HEK293 (cell line): ENCODE data around the gene IGSF21.

Source experiments
- CTCF ChIA-PET: fragments of 350-600 bp; formaldehyde crosslinking; extraction: SDS; loops from one replicate; lab custom pipeline; 2021; ENCODE audit warnings: antibody characterized with exemption; lab: Yijun Ruan, JAX
- POLR2A ChIA-PET: fragments of 300-600 bp; formaldehyde crosslinking; extraction: SDS; loops from one replicate; lab custom pipeline; 2020; ENCODE audit warnings: antibody characterized with exemption, inconsistent platforms; lab: Yijun Ruan, JAX
- H3K27ac ChIP-seq: fragments of 200-500 bp; sonication (Bioruptor generic); 2 replicates; pipeline ENCODE4 v1.5.1; 2014; ENCODE audit warnings: low read depth, low read length, control low read depth, inconsistent platforms; ENCODE audit errors: extremely low read depth
- H3K36me3 ChIP-seq, 2 experiments: fragments of 200-500 bp in 1 of 2; sonication (Bioruptor generic) in 1 of 2; 1 replicate in 1 of 2; 2 replicates in 1 of 2; pipeline ENCODE4 v1.5.1; 2014 to 2017; ENCODE audit warnings: inconsistent platforms in 2 of 2, low read length in 2 of 2; ENCODE audit not compliant: control insufficient read depth in 2 of 2, insufficient read depth in 1 of 2
- H3K4me1 ChIP-seq: fragments of 200-500 bp; sonication (Bioruptor generic); 2 replicates; pipeline ENCODE4 v1.5.1; 2014; ENCODE audit warnings: mild to moderate bottlenecking, low read length, inconsistent platforms; ENCODE audit not compliant: control insufficient read depth, insufficient read depth
- H3K4me3 ChIP-seq: 2 replicates; pipeline ENCODE4 v1.5.1; 2011; ENCODE audit warnings: low read depth, mild to moderate bottlenecking, control low read depth, low read length, moderate library complexity
- H3K9me3 ChIP-seq: fragments of 200-500 bp; sonication (Bioruptor generic); 2 replicates; pipeline ENCODE4 v1.5.1; 2014; ENCODE audit warnings: low read depth, low read length, inconsistent platforms; ENCODE audit not compliant: control insufficient read depth, insufficient read depth
- ELK4 ChIP-seq: IDR thresholded peaks from 2 replicates; pipeline ENCODE4 v1.6.1; 2011; ENCODE audit warnings: mild to moderate bottlenecking, low read depth, low read length, borderline replicate concordance
- GLI2 ChIP-seq: fragments of 450-650 bp; formaldehyde crosslinking; IDR thresholded peaks from 2 replicates; pipeline ENCODE4; 2017; ENCODE audit warnings: missing biosample characterization, missing genetic modification characterization, low read depth, borderline replicate concordance
- MYNN ChIP-seq: fragments of 450-650 bp; formaldehyde crosslinking; IDR thresholded peaks from 2 replicates; pipeline ENCODE4 v1.5.1; 2016; ENCODE audit warnings: missing biosample characterization, missing genetic modification characterization, borderline replicate concordance
- OVOL3 ChIP-seq: fragments of 450-650 bp; formaldehyde crosslinking; IDR thresholded peaks from 2 replicates; pipeline ENCODE4 v1.5.1; 2016; ENCODE audit warnings: missing biosample characterization, missing genetic modification characterization
- PRDM6 ChIP-seq: fragments of 450-650 bp; formaldehyde crosslinking; IDR thresholded peaks from 2 replicates; pipeline ENCODE4 v1.5.1; 2017; ENCODE audit warnings: missing biosample characterization, missing genetic modification characterization
- TRIM28 ChIP-seq: IDR thresholded peaks from 2 replicates; pipeline ENCODE4 v1.6.1; 2011; ENCODE audit warnings: low read length, control low read depth, borderline replicate concordance
- ZBTB26 ChIP-seq: fragments of 450-650 bp; formaldehyde crosslinking; optimal IDR thresholded peaks from 2 replicates; pipeline ENCODE3; 2016; ENCODE audit warnings: missing biosample characterization, mild to moderate bottlenecking, missing genetic modification characterization
- ZBTB8A ChIP-seq: fragments of 450-650 bp; formaldehyde crosslinking; IDR thresholded peaks from 2 replicates; pipeline ENCODE4 v1.5.1; 2016; ENCODE audit warnings: missing biosample characterization, missing genetic modification characterization
- ZFP41 ChIP-seq: fragments of 450-650 bp; formaldehyde crosslinking; IDR thresholded peaks from 2 replicates; pipeline ENCODE4 v1.5.1; 2016; ENCODE audit warnings: missing biosample characterization, missing genetic modification characterization, borderline replicate concordance
- ZFP69B ChIP-seq: fragments of 450-650 bp; formaldehyde crosslinking; IDR thresholded peaks from 2 replicates; pipeline ENCODE4 v1.5.1; 2016; ENCODE audit warnings: missing biosample characterization, missing genetic modification characterization
- ZNF121 ChIP-seq: fragments of 450-650 bp; formaldehyde crosslinking; IDR thresholded peaks from 2 replicates; pipeline ENCODE4 v1.5.1; 2016; ENCODE audit warnings: missing biosample characterization, missing genetic modification characterization
- ZNF132 ChIP-seq: fragments of 450-650 bp; formaldehyde crosslinking; IDR thresholded peaks from 2 replicates; pipeline ENCODE4 v1.5.1; 2017; ENCODE audit warnings: missing biosample characterization, missing genetic modification characterization, borderline replicate concordance
- ZNF146 ChIP-seq: fragments of 450-650 bp; formaldehyde crosslinking; IDR thresholded peaks from 2 replicates; pipeline ENCODE4 v1.5.1; 2016; ENCODE audit warnings: missing biosample characterization, missing genetic modification characterization
- ZNF2 ChIP-seq: fragments of 450-650 bp; formaldehyde crosslinking; IDR thresholded peaks from 2 replicates; pipeline ENCODE4 v1.5.1; 2016; ENCODE audit warnings: missing biosample characterization, missing genetic modification characterization
- ZNF423 ChIP-seq: fragments of 450-650 bp; formaldehyde crosslinking; IDR thresholded peaks from 2 replicates; pipeline ENCODE4 v1.5.1; 2016; ENCODE audit warnings: missing biosample characterization, missing genetic modification characterization
- ZNF513 ChIP-seq: fragments of 450-650 bp; IDR thresholded peaks from 2 replicates; pipeline ENCODE4 v1.5.1; 2018; ENCODE audit warnings: missing biosample characterization, missing genetic modification characterization
- ZNF521 ChIP-seq: fragments of 450-650 bp; formaldehyde crosslinking; IDR thresholded peaks from 2 replicates; pipeline ENCODE4 v1.5.1; 2017; ENCODE audit warnings: missing biosample characterization, mild to moderate bottlenecking, missing genetic modification characterization
- ZNF623 ChIP-seq: fragments of 450-650 bp; formaldehyde crosslinking; IDR thresholded peaks from 2 replicates; pipeline ENCODE4 v1.5.1; 2016; ENCODE audit warnings: missing biosample characterization, missing genetic modification characterization
- ZNF629 ChIP-seq: fragments of 450-650 bp; formaldehyde crosslinking; IDR thresholded peaks from 2 replicates; pipeline ENCODE4 v1.5.1; 2017; ENCODE audit warnings: missing biosample characterization, missing genetic modification characterization
- ZNF701 ChIP-seq: fragments of 450-650 bp; formaldehyde crosslinking; IDR thresholded peaks from 2 replicates; pipeline ENCODE4 v1.5.1; 2016; ENCODE audit warnings: missing biosample characterization, missing genetic modification characterization
- ZSCAN18 ChIP-seq: fragments of 450-650 bp; formaldehyde crosslinking; IDR thresholded peaks from 2 replicates; pipeline ENCODE4 v1.5.1; 2016; ENCODE audit warnings: missing biosample characterization, missing genetic modification characterization

IGSF21 gene

GRCh38 chr1:18422076-18422777, 314.6 kb downstream of the IGSF21 start:
- H3K9me3 ChIP-seq: no peaks in the 10 kb centered on the region
- H3K4me3 ChIP-seq: no peak overlapping the region
- CTCF ChIA-PET: interaction anchor here (0.7 kb wide), 1 partner anchor 686 kb away, joined by 3 read pairs; no protein-coding TSS in a partner anchor
- no peaks in the 10 kb centered on the region for H3K4me1 ChIP-seq
- no peak for TF ChIP-seq ZNF623 (tag by site-specific recombination)
- TF ChIP-seq ZNF701 (tag by site-specific recombination): no peak
- TF ChIP-seq ZBTB26 (tag by site-specific recombination): no peak
- no peak for TF ChIP-seq ZBTB8A (tag by site-specific recombination)
- TF ChIP-seq ZNF132 (tag by site-specific recombination): no peak
- TF ChIP-seq ZFP69B (tag by site-specific recombination): no peak
- no peak for TF ChIP-seq ZFP41 (tag by site-specific recombination)
- no peak for TF ChIP-seq ELK4
- TF ChIP-seq PRDM6 (tag by site-specific recombination): no peak
- no peak for TF ChIP-seq ZSCAN18
- TF ChIP-seq, all 188 proteins: peak for 0
- no peak overlapping the region for H3K27ac ChIP-seq
- POLR2A ChIA-PET: no interaction called here
- H3K36me3 ChIP-seq: no peaks in the 10 kb centered on the region

GRCh38 chr1:18422954-18423353, 315.4 kb downstream of the IGSF21 start:
- no peaks in the 10 kb centered on the region for H3K36me3 ChIP-seq
- H3K4me1 ChIP-seq: no peaks in the 10 kb centered on the region
- no peak overlapping the region for H3K4me3 ChIP-seq
- TF ChIP-seq ZNF2 (tag by site-specific recombination) (no peak), MYNN (tag by site-specific recombination) (no peak), ZNF513 (tag by site-specific recombination) (no peak), ZNF629 (tag by site-specific recombination) (no peak), GLI2 (no peak), ZBTB26 (tag by site-specific recombination) (no peak), ZNF521 (tag by site-specific recombination) (no peak), ZNF423 (tag by site-specific recombination) (no peak), ZNF121 (no peak), TRIM28 (no peak), ZNF146 (tag by site-specific recombination) (no peak), OVOL3 (tag by site-specific recombination) (no peak)
- ChIA-PET POLR2A (no interaction called here), CTCF (no interaction called here)
- no peak overlapping the region for H3K27ac ChIP-seq
- H3K9me3 ChIP-seq: no peaks in the 10 kb centered on the region
